ENCODE measurements around the gene RAPGEF6.
"Not testable (repeated sequence)": the region's sequence is repeated elsewhere in the genome, so short reads cannot be mapped to it uniquely, and the experiment has no call there.

RAPGEF6 gene

DNA sequence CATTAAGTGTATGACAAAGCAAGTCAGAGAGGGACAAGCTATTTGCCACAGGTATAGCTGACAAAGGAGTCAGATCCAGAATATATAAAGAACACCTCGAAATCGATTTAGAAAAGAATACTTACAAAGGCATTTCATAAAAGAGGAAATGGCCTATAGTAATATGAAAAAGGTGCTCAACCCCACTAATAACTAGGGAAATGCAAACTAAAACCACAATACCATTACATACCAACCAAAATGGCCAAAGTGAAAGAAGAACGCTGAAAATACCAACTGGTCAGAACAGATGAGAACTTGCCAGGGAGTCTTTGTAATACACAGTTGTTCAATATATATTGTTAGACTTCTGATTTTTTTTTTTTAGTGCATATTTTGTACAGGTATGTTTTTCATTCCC is 218.3 kb downstream of the RAPGEF6 start:
- no peak for DNase-seq

DNA sequence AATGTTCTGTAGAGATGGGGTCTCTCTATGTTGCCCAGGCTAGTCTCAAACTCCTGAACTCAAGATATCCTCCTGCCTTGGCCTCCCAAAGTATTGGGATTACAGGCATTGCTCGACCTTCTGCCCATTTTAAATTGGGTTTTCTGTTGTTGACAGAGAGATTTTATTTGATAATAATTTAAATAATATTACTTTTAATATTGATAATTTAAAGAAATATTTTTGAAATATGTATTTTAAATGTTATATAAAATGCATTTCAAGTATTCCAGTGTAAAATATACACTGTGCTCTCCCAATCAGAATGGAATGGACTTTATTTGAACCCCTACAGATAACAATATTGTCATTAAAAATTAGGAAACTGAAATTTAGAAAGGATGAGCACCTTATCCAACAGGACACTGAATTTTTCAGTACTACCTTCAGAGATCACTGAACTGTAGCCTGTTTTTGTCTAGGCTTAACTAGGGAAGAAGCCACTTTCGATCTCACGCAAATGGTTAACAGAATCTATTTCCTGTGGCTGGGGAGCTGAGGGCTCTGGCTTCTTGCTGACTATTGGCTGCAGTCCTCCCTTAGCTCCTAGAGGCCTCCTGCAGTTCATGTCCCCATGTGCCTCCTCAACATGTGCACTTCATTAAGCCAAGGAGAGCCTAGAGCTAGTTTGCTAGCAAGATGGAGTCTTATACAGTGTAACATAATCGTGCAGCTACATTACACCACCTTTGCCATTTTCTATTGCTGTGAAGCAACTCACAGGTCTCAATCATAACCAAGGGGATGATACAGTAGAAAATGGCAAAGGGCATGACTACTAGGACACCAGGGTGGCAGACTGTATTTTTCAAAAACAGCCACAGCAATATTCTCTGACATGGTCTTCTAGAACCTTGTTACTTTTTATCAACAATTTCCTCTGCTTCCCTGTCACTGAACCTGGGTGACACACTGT is 221.1 kb downstream of the RAPGEF6 start:
- DNase-seq: no peak

DNA sequence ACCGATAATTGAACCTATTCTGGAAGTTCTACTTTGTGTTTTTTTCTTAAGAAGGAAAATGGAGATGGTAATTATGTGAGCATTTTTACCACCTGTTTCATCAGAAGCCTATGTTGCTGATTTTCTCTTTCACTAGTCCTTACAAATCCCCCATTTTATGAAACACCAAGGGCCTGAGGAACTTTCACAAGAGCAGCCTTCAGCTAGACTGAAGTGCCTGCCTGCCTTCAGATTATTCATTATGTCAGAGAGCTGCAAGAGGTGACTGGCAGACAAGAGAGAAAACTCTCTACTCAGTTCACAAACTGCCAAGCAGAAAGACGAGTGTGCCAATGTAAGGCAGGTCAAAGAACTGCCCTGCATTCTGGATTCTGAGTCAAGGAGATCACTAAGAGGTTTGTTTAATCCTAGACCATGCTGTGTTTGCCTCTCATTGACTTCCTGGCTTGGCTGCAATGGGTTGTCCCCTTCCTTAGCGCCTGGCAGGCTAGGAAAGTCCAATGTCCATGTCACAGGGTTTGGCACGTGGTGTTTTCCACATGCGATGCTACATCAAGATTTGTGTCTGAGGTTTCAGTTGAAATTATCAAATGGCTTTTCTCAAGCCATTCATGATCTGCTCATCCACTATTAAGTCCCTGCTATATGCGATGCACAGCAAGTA is 227.9 kb downstream of the RAPGEF6 start:
- DNase-seq: no peak

DNA sequence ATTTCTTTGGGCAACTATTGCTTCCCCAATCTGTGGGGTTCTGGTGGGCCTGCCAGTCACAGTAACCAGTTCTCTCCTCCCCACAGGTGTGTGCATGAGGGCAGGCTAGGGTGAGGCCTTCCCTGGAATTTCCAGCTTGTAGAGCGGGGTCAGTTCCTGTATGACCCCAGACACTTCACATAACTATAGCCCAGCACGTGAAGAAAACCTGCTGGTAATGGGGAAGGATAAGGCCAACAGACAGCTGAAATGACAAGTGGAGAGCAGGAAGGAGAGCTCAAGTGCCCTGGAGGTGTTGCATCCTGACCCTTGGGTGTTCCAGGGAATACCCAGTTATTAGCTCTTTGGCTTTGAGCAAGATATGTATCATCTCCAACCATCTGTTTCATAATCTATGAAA is 229.0 kb downstream of the RAPGEF6 start:
- DNase-seq: no peak

DNA sequence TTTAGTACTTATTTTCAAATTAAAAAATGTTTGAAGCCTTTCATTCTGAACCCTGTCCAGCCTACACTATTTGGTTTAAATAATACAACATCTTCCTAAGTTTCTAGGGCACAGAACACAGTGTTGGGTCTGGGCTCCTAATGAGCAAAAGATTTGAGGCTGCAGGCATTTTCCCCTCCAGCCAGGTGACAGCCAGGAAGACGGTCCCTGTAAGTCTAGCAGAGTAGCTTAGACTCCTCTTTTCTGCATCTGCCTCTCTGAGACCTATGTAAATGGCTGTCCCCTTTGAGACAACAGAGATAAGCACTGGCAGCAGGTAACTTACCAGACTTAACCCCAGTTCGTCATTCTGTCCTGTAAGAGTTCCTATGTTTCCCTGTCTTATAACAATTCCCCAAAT is 229.4 kb downstream of the RAPGEF6 start:
- DNase-seq: no peak

DNA sequence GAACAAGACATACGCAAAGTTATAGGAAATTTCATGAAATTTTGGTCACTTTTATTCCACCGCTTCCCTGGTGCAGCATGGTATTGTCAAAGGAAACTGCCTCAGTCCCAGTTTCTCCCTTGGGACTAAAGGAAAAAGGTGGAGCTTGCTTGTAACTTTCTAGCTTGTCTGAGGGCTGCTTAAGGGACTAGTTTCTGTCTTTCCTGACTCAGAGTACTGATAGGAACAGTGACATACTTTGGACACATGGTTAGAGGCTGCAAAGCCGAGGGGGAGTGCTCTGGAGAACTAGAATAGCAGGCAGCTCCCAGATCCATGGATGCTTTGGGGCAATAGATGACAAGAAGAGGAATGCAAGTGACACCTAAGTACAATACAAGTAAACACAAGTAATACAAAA is 234.4 kb downstream of the RAPGEF6 start:
- DNase-seq: no peak

DNA sequence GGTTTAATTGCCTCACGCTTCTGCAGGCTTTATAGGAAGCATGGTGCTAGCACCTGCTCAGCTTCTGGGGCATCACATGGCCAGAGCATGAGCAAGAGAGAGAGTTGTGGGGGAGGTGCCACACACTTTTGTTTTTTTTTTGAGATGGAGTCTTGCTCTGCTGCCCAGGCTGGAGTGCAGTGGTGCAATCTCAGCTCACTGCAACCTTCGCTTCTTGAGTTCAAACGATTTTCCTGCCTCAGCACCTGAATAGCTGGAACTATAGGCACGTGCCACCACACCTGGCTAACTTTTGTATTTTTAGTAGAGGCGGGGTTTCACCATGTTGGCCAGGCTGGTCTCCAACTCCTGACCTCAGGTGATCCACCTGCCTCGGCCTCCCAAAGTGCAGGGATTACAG is 236.0 kb downstream of the RAPGEF6 start:
- DNase-seq: not testable (repeated sequence)

DNA sequence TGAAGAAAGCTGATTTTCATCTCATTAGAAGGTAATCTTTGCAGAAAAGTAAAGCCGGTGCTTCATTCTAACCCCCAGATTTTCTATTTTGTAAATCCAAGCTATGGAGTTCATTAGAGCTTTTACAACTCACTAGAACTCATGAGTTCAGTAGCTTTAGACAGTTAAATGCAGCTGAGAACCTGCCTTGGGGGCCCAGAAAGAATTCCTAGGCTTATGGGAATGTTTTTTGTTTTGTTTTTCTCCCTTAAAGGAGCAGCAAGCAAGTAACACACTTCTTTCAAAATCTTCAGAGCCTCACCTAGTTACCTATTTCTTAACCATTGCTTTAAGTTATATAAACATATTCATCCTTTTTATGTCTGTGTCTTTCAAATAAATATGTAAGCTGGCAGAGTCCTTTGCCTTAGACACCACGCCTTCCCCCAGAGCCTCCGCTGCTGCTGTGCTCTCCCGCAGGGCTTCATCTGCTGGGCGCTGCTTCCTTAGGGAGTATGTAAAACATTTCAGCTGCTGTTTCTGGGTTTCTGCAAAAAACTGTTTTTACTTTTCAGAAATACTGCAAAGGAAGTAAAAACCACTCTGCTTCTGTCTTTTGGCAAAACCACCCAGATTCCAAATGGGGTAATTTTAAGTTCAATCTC is 238.3 kb downstream of the RAPGEF6 start:
- no peak for DNase-seq

DNA sequence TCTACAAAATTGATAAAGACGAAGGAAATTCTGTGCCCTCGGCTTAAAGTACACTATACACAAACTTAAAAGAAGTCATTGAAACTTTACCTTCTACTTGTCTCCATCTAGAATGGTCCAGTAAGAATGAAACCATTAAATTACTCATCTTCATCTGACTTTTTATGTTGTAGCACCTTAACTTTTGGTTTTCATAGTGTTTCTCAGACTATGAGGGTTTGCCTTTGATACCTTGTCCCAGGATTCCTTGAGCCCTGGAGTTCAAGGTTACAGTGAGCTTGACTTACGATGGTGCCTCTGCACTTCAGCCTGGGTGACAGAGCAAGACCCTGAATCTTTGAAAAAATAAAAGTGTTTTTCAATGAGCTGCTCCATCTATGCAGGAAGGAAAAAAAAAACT is 239.0 kb downstream of the RAPGEF6 start:
- DNase-seq: no peak

DNA sequence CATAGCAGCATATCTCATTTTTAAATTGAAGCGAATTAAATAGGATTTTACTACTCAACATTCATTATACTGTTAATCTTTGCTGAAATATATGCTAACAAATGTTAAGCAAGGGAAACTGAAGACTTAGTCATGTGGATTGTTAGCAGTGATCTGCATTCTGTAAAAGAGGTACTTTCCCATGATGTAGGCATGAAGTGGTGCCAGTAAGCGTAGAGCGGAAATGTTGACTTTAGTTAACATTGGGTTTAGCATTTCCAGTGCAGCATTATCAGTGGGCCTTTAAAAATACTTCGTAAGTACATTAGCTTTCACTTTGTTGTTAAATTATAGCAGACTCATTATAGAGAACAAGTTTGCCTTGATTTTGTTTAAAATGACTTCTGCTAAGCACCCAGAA is 240.9 kb downstream of the RAPGEF6 start:
- no peak for DNase-seq

DNA sequence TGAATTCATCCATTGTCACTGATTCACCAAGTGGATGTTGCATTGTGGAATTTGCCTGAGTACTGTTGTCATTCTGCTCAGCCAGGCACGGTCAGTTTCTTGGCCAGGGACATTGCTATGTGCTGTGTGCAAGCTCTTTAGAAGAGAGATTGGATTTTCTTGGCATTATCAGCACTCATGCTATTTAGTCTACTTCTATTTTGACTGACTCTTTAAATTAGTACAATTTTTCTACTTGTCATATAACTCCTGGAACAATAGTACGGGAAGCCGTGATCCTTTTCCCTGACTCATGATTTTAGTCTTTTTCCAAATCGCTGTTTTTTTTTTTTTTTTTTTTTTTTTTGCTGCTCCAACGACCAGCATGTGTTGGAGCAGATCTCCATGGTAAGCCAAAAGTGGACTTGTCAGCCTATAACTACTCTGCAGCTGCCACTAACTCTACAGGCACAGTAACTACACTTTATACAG is 241.5 kb downstream of the RAPGEF6 start:
- no peak for DNase-seq

DNA sequence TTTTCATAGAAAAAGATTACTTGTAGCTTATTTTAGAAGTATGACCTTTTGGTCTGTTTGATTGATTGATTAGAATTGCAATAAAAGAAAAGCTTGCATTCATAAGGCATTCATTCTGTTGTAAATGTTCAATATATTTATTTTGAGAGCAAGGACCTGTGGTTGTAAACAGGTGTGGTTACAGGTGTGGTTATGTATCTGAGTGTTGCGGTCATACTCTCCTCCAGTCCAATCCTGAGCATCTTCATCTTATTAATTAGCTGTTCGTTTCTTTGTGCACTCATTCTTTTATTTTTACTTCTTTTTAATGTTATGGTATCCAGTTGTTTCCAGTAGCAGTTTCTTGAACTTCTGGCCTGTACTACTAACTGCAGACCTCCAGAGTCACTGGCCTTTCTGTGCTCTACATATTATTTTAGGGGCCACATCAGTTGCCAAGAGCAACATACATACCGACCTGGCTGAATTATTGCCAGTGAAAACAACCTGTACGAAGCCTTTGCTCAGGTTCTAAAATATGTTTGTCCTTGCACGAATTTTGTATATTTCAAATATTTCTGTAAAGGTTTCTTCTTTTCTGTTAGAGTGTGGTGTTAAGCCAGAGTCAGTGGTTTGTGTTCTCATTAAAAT is 242.4 kb downstream of the RAPGEF6 start:
- DNase-seq: no peak

DNA sequence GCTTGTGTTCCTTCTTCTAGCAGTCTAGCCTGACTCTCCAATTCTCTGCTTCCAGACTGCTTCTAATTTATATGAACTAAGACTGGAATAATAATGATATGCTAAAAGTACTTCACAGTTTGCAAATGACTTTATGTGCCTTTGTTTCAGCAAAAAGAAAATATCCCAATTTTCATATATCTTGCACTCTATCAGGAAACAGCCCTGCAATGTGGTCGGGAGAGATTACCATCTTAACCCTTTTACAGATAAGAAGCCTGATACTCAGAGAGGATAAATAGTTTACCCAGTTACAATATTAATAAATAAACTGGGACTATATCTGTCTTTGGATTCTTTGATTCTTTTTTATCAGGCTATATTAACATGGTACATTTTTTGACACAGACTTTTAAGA is 245.2 kb downstream of the RAPGEF6 start:
- no peak for DNase-seq

DNA sequence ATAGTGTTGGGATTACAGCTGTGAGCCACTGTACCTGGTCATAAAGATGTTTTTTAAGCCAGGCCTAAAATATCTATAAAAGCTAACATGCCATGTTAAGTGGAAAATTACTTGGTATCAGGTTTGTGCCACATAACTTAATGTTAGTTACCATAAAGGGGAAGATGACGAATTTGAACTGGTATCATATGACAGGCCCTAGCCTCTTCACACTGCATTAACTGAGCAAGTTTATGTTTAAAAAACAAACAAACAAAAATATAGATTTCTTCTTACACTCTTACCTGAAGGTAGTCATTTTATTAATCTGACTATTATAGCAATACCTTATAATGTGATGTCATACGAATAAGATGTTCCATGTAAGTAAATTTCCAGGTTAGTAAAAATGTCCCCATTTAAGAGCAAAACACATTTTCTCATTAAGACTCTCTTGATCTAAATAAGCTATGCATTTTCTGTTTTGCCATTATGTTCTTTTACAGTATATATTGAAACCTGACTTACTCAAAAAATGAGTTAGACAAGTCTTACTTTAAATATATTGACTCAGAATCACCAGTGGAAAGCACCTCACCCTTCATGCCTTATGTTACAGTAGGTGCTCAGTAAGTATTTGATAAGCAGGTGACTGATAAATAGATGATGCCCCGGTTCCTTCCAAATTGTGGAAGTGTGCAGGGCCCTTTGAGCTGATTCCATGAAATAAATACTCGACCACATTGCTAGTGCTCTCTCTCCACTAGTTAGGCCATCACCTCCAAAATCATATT is 245.7 kb downstream of the RAPGEF6 start:
- DNase-seq: no peak

DNA sequence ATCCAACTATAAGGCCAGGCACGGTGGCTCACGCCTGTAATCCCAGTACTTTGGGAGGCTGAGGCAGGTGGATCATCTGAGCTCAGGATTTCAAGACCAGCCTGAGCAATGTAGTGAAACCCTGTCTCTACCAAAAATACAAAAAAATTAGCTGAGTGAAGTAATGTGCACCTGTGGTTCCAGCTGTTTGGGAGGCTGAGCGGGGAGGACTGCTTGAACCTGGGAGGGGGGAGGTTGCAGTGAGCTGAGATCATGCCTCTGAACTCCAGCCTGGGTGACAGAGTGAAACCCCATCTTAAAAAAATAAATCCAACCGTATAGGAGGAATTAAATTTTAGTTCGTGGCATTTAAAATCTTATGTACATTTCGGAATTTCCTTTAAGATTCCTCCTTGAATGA is 247.8 kb downstream of the RAPGEF6 start:
- no peak for DNase-seq

DNA sequence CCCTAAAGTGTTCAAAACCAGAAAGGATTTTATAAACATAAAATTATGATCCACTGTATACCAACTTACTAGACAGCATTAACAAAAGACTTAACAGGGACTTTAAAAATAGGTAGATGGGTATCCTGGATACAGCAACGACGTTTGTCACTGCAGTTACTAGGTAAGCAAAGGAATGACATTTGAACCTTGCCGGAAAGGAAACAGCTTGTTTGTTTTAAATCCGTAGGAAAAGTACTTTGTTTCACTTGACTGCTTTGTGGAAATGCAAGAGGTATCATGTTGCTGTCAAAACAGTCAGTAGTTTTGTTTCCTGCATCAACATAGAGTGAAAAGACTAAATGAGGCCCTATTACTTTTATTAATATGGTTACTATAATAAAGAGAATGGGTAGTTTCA is 248.2 kb downstream of the RAPGEF6 start:
- peak; percentile 16 for DNase-seq

DNA sequence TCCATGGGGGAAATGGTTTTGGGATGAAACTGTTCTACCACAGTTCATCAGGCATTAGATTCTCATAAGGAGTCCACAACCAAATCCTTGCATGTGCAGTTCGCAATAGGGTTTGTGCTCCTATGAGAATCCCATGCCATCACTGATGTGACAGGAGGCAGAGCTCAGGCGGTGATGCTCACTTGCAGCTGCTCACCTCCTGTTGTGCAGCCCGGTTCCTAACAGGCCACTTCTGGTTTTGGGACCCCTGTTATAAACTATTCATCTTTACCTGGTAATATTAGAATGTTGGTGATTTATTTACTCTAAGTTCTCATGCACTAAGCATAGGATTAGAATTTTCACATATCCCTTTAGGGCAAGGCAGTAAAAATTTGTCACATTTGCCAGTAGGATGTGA is 248.9 kb downstream of the RAPGEF6 start:
- no peak for DNase-seq

DNA sequence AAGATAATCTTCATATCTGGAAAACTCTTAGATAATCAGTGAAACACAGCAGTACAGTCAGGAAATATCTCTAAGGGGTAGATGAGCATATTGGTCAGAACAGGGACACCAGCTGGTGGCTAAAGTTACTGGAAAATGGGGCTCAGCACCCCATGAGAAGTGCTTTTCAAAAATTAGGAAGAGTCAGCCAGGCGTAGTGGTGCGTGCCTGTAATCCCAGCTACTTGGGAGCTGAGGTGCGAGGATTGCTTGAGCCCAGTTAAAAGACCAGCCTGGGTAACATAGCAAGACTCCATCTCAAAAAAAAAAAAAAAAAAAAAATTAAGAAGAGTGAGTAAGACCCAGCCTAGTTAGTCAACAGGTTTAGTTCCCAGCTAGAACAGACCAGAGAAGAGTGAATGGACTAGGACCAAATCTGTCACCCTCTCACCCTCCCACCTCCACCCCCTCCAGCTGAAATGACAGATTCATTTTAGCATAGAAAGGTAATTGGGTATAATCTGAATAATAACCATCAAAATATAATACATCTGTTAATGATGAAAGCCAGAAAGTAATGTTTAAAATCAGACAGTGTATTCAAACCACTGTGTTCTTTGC is 250.3 kb downstream of the RAPGEF6 start:
- no peak for DNase-seq

DNA sequence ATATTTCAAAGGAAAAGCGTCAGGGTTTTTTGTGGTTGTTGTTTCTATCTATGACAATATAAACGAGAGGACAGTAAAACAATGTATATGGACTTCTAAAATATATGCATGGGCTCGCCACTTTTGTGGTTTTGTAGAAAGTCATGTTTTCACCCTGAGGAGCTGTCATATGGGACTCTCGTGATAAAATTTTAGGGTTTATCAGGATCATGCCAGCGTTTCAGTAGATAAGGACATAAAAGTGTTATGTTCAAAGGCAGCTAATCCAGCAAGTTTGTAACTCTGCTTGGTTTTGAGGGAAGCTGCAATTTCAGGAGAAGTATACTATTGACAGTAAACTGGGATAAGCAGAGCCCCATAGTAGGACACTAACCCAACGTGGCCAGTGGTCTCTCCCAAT is 250.9 kb downstream of the RAPGEF6 start:
- DNase-seq: no peak

DNA sequence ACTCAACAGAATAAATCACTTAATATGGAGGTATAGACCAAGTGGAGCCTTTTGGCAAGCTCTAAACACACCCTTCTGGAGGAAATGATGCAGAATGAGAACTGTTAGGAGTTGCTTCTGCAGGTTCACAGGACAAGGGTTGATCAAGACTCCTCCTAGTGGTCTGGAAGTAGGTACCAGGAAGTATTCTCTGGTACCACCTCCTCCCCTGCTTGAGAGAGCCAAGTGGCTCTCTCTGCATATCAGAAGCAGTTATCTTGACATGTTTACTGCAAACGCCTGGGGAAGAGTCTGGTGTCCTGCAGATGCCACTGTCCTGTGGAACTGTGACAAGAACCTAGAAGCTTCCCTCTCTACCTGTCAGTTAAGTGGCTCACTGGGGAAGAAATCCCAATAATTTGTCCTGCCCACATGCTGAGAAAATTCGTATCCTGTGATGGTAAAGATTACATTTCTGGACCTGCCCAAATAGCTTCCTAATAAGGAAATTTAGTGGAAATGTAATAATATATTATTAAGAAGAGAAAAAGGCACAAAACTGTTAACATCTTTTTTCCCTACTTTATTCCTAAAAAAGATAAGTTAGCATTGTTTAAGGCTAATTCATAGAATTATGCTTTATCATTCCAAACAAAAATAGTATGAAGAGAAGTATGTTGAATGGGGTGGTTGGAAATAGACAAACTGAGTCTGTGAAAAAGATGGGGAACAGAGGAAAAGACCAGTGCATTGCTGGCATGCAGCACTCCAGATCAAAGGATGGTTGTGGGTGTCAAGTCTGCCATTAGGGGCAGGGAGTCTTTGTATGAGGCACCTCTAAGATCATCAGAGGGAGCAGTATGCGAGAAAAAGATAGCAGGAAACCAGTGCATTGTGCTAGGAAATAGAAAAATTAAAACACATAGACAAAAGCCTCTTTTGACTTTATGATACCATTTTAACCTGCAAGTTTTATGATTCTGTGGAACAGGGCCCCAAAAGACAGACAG is 252.3 kb downstream of the RAPGEF6 start:
- DNase-seq: peak; percentile 52

DNA sequence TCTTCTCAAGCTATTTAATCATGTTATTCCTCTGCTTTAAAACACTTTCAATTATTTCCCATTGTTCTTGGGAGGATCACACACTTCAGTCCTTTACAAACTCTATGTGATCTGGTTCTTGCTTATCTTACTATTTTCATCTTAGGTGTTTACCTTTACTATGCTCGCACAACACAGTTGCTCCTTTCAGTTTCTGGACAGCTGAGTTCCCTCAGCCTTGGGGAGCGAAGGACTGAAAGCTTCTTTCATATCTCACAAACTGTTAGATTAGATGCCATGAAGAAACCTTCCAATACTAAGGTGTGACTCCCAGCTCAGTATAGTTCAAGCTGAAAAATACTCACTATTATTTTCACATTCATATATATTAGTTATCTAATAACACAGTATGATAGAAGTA is 253.3 kb downstream of the RAPGEF6 start:
- no peak for DNase-seq

Data from DMS79 treated with DMSO at 0.1 percent for 48 hours (cell line).